Measurements from ENCODE around the gene MFSD1. TPM values are rescaled to one million over a fixed set of nuclear protein-coding genes. Genes with fewer than 3 reads are reported as not detected.
A peak's percentile ranks its signal among the peaks of the same experiment; 100 is the strongest.

MFSD1 gene
- polyA plus RNA-seq, 2 of the 4 experiments (the other 2 are of a cell fraction): 41.5 to 53.2 TPM

DNA sequence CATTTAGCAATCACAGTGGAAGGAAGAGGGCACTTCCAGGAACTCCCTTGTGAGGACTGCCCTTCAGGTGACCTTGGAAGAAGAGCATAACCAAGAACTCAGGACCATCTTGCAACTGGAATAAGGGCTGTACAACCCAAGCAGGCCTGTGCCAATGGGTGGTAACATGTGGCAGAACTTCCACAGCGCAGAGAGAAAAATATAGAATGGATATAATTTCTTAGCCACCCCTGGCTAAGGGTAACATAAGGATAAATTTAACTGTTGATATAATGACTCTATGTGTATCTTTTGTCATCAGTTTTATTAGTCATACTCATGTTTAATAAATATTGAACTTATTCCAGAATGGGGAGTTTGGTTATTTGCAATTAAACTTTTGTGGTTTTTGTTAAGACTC lies 13.4 kb upstream of the MFSD1 start:
- CTCF ChIA-PET: interaction anchor here (0.9 to 4.1 kb wide), 16 partner anchors 9 to 1188 kb away, joined by 3 to 202 read pairs (median 10); partner anchors contain the start of genes GFM1, LXN and RARRES1
- Histone ChIP-seq H3K4me2 (peak overlapping the region; percentile 50), H3K4me3 (no peak overlapping the region), H3K9me3 (peaks cover 14% of the 10 kb centered on the region; the same call in 1 of the 3 replicates), H3K27ac (peak overlapping the region; percentile 56 to 62; a peak in 5 of 6 replicates), H3K4me1 (peaks cover 51% of the 10 kb centered on the region)
- FAIRE-seq (no peak), ATAC-seq (peak in 1 of 2 experiments; percentile 16; a peak in 2 of 6 replicates), DNase-seq (ENCODE audit: low read depth in 1 of 2, low spot score in 1 of 2) (no peak)
- TF ChIP-seq ESRRA (IDR thresholded peaks at IDR 0.05; ENCODE audit: borderline replicate concordance, low read length) (peak; percentile 81; the same call in 1 of the 2 replicates), FOXS1 (CRISPR knock-in tag; IDR thresholded peaks at IDR 0.05) (peak; percentile 62; the same call in 1 of the 2 replicates), SMC3 (IDR thresholded peaks at IDR 0.05) (no peak; the same call in 2 of the 3 replicates), GATA3 (IDR thresholded peaks at IDR 0.05; ENCODE audit: borderline replicate concordance) (peak; percentile 65; the same call in 1 of the 2 replicates), FOSL2 (IDR thresholded peaks at IDR 0.05) (peak; percentile 63), FOSL2 (CRISPR knock-in tag; IDR thresholded peaks at IDR 0.05) (peak; percentile 86), JUNB (IDR thresholded peaks at IDR 0.05) (peak; percentile 79), CHD4 (IDR thresholded peaks at IDR 0.05; ENCODE audit: borderline replicate concordance) (no peak), CEBPB (IDR thresholded peaks at IDR 0.05) (0 out of 4 replicates have a peak, but pooled peaks of 1 of the 2 experiments have one; percentile 17)
- TF ChIP-seq, protein P1, sequence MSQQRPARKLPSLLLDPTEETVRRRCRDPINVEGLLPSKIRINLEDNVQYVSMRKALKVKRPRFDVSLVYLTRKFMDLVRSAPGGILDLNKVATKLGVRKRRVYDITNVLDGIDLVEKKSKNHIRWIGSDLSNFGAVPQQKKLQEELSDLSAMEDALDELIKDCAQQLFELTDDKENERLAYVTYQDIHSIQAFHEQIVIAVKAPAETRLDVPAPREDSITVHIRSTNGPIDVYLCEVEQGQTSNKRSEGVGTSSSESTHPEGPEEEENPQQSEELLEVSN (IDR thresholded peaks at IDR 0.05; ENCODE audit: borderline replicate concordance, low read depth): no peak
- POLR2A ChIA-PET: no interaction called here
- WGBS (ENCODE audit: missing lambda C conversion rate): 65% methylated on average over 1 of the region's 1 CpG

DNA sequence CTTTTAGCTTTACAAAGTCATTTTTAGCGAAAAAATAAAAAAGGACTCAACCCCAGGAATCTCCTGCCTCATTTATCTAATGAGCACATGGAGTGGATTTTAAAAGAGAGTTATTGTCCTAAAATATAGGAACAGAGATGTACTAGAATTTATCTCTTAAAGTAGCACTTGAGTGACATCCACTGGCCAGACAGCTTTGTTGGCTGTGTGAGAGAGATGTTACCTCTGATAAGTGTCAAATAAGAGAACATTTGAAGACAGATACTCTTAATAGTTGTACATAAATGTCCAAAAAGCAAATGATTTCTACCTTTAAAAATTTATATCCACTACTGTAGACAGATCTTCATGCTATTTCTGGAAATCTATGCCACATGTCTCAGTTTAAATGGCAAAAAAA lies 12.3 kb upstream of the MFSD1 start:
- POLR2A ChIA-PET: interaction anchor here (0.6 to 1.5 kb wide), 5 partner anchors 57 to 687 kb away, joined by 3 to 7 read pairs (median 3); partner anchors contain the start of gene RARRES1
- H3K4me1 ChIP-seq: peaks cover 55% of the 10 kb centered on the region
- ATAC-seq (peak; percentile 78 to 83), FAIRE-seq (peak; percentile 51), DNase-seq (ENCODE audit: low read depth in 1 of 2, low spot score in 1 of 2) (peak in 1 of 2 experiments; percentile 77)
- H3K9me3 ChIP-seq: peaks cover 23% of the 10 kb centered on the region; the same call in 2 of the 3 replicates
- TF ChIP-seq NR3C1 (IDR thresholded peaks at IDR 0.05) (no peak), GATA3 (IDR thresholded peaks at IDR 0.05; ENCODE audit: borderline replicate concordance) (peak; percentile 79), RAD21 (conservative IDR thresholded peaks at IDR 0.05 in 1 of 2, IDR thresholded peaks at IDR 0.05 in 1 of 2) (peak; percentile 89), SMC3 (IDR thresholded peaks at IDR 0.05) (peak; percentile 81)
- TF ChIP-seq, protein P2, sequence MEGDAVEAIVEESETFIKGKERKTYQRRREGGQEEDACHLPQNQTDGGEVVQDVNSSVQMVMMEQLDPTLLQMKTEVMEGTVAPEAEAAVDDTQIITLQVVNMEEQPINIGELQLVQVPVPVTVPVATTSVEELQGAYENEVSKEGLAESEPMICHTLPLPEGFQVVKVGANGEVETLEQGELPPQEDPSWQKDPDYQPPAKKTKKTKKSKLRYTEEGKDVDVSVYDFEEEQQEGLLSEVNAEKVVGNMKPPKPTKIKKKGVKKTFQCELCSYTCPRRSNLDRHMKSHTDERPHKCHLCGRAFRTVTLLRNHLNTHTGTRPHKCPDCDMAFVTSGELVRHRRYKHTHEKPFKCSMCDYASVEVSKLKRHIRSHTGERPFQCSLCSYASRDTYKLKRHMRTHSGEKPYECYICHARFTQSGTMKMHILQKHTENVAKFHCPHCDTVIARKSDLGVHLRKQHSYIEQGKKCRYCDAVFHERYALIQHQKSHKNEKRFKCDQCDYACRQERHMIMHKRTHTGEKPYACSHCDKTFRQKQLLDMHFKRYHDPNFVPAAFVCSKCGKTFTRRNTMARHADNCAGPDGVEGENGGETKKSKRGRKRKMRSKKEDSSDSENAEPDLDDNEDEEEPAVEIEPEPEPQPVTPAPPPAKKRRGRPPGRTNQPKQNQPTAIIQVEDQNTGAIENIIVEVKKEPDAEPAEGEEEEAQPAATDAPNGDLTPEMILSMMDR (IDR thresholded peaks at IDR 0.05): peak; percentile 85
- no peak overlapping the region for H3K4me3 ChIP-seq
- peak overlapping the region; percentile 11 to 79; a peak in 5 of 6 replicates for H3K27ac ChIP-seq
- CTCF ChIA-PET: interaction anchor here (0.7 to 4.1 kb wide), 47 partner anchors 8 to 1257 kb away, joined by 3 to 202 read pairs (median 6); partner anchors contain the start of genes GFM1, LXN and RARRES1
- WGBS (ENCODE audit: missing lambda C conversion rate): 18% methylated on average over 1 of the region's 1 CpG
- H3K4me2 ChIP-seq: no peak overlapping the region; the same call in 2 of the 3 replicates

DNA sequence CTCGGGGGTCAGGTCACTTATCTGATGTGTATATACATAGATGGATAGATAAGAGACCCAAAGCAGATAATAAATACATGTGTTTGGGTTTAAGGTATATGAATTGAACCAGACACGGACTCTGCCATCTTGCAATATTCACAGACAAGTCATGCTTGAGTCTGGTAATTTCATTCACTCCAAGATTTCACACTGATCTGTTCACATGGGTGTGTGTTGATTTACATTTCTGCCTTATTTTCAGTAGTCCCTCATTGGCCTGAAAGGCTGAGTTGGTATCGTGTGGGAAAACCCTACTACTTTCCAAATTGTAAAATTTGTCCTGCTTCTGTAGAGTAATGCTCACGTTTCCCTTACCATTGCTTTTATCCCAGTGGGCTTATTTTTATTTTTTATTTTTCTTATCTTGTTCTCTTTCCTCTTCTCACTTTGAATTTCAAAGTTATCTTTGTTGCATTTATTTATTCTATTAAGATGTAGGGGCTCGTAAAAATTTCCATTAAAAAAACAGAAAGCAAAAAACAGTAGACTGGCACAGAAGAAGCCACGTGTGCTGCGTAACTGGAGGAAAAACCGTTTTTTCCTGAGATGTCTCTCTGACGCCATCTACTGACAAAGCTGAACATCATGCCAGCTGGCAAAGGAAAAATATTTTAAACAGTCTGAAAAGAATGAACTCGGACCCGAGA lies 10.8 kb upstream of the MFSD1 start:
- ATAC-seq (peak; percentile 35 to 61; a peak in 3 of 6 replicates), FAIRE-seq (peak; percentile 87), DNase-seq (ENCODE audit: low read depth in 1 of 2, low spot score in 1 of 2) (peak; percentile 54 to 76)
- CTCF ChIA-PET: interaction anchor here (0.6 to 4.1 kb wide), 36 partner anchors 8 to 1172 kb away, joined by 3 to 202 read pairs (median 4); partner anchors contain the start of genes LXN, MFSD1 and RARRES1
- TF ChIP-seq ZSCAN20 (CRISPR knock-in tag; IDR thresholded peaks at IDR 0.05): no peak
- TF ChIP-seq, protein P3, sequence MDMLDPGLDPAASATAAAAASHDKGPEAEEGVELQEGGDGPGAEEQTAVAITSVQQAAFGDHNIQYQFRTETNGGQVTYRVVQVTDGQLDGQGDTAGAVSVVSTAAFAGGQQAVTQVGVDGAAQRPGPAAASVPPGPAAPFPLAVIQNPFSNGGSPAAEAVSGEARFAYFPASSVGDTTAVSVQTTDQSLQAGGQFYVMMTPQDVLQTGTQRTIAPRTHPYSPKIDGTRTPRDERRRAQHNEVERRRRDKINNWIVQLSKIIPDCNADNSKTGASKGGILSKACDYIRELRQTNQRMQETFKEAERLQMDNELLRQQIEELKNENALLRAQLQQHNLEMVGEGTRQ (IDR thresholded peaks at IDR 0.05): peak; percentile 46
- TF ChIP-seq, protein P4, sequence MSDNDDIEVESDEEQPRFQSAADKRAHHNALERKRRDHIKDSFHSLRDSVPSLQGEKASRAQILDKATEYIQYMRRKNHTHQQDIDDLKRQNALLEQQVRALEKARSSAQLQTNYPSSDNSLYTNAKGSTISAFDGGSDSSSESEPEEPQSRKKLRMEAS (IDR thresholded peaks at IDR 0.05): peak; percentile 93
- peak; percentile 85; the same call in 1 of the 2 replicates for TF ChIP-seq MYC (IDR thresholded peaks at IDR 0.05; ENCODE audit: borderline replicate concordance, low read length)
- TF ChIP-seq ZC3H11A (IDR thresholded peaks at IDR 0.05): no peak
- TF ChIP-seq HOXB13 (CRISPR knock-in tag; IDR thresholded peaks at IDR 0.05; ENCODE audit: low read depth): no peak
- TF ChIP-seq, protein P2 (IDR thresholded peaks at IDR 0.05): peak; percentile 91
- peak; percentile 88 to 94 for TF ChIP-seq RAD21 (conservative IDR thresholded peaks at IDR 0.05 in 1 of 2, IDR thresholded peaks at IDR 0.05 in 1 of 2)
- TF ChIP-seq, protein P1 (IDR thresholded peaks at IDR 0.05; ENCODE audit: borderline replicate concordance, low read depth): peak; percentile 59; the same call in 1 of the 2 replicates
- no peak for TF ChIP-seq HEYL (CRISPR knock-in tag; IDR thresholded peaks at IDR 0.05)
- TF ChIP-seq SMC3 (IDR thresholded peaks at IDR 0.05): peak; percentile 73
- TF ChIP-seq JUN (IDR thresholded peaks at IDR 0.05): 0 out of 5 replicates have a peak, but pooled peaks of 1 of the 2 experiments have one; percentile 34
- TF ChIP-seq NR3C1 (IDR thresholded peaks at IDR 0.05): no peak
- 0 out of 2 replicates have a peak, but pooled peaks have one; percentile 40 for TF ChIP-seq KDM5A (IDR thresholded peaks at IDR 0.05)
- H3K4me3 ChIP-seq: no peak overlapping the region
- POLR2A ChIA-PET: interaction anchor here (0.7 to 1.1 kb wide), 3 partner anchors 11 to 220 kb away, joined by 3 to 6 read pairs (median 3); partner anchors contain the start of genes MFSD1 and MLF1
- peak overlapping the region; percentile 79 for H3K27ac ChIP-seq
- 18% methylated on average over 11 of the region's 11 CpGs for WGBS (ENCODE audit: missing lambda C conversion rate)
- H3K4me1 ChIP-seq: peaks cover 55% of the 10 kb centered on the region
- H3K4me2 ChIP-seq: peak overlapping the region; percentile 63
- H3K9me3 ChIP-seq: peaks cover 23% of the 10 kb centered on the region; the same call in 2 of the 3 replicates

Data from A549 (cell line).